GM19193 (cell line): ENCODE measurements around the gene WFDC5.

Experiments used
- POLR2A ChIP-seq: IDR thresholded peaks from 4 replicates; pipeline ENCODE4 v1.6.1; 2011; ENCODE audit not compliant: insufficient read depth, insufficient read length; ENCODE audit errors: extremely low read depth

The WFDC5 gene, protein sequence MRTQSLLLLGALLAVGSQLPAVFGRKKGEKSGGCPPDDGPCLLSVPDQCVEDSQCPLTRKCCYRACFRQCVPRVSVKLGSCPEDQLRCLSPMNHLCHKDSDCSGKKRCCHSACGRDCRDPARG

DNA sequence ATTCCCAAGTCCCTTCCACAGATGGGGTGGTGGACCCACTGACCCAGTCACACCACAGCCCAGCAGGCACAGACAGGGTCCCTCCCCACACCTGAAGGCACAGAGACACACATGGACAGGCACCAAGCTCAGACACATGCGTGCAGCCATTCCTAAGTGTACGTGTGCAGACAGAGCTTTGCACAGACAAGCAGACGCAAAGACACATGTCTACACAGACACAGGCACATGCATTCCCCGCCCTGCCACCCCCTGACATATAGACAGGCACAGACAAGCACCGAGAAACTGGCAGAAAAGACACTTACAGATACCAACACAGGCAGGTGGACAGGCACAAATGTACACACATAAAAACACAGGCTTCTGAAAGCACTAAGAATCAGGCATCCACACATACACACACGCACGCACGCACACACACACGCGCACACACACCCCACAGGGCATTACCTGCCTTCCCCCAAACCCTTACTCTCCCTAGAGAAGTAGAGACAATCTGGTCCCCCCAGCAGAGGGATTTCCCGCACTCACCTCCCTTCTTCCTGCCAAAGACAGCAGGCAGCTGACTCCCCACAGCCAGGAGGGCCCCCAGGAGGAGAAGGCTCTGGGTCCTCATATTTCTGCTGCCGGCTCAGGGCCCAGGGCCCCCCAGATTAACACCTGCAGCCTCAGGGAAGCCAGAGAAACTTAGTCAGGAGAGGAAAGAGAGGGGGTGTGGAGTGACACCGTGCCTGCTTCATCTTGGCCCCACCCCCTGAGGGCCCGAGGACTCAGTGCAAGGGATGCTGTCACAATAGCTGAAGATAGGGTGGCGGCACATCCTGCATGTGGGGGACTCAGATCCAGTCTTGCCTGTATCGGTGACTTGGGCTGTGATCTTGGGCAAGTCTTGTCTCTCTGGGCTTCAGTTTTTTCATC lies at the start of gene WFDC5:
Gene WFDC5 (minus strand): TSS at position 710 of the 921 bp plus-strand sequence. CDS start 91 bp downstream, at position 619.
- no peak for TF ChIP-seq POLR2A

DNA sequence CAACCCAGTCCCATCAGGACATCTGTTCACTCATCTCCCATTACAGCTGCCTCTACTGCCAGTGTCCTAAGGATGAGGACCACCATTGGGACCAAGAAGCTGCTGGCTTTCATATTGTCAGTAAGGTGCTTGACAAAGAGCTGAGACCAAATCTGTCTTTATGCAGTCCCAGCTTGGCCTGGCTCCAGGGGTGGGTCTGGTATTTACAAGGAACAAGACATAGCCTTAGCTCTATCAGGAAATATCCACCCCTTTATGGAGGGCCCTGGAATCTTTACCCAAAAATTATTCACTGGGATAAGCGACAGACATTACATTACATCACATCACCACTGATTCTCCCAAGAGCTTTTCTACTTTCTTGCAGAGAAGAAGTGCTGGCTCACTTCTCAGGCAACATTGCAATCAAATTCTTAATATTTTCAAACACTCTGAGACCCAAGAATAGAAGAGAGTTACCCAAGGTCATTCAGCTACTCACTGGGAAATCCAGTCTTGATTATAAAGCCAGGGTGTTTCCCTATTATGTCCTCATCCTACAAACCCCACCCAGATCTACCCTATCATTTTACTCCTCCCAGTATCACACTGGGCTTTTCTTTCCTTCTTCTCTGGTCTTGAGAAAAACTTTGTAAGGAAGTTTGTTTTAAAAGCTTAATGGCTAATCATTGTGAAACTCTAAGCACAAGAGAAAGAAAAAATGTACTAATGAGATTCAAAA lies 48.3 kb upstream of the WFDC5 start:
- no peak for TF ChIP-seq POLR2A

DNA sequence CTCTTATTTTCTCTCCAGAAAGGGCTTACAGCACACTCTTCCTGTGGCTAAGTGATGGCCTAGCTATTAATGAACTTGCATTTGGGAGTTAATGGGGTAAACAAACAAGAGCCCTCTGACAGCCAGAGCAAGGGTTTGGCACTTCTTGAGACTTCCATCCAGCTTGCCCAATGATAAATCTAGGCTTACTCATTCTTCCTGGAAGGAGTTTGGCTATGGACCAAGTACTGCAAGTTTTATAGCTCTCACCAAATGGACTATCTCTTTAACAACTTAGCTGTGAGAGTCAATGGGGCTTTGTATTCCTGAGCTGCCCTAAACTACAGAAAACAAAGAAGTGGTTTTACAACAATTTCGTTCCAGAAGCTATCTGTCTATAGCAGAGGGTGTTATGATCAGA lies 43.0 kb upstream of the WFDC5 start:
- no peak for TF ChIP-seq POLR2A

DNA sequence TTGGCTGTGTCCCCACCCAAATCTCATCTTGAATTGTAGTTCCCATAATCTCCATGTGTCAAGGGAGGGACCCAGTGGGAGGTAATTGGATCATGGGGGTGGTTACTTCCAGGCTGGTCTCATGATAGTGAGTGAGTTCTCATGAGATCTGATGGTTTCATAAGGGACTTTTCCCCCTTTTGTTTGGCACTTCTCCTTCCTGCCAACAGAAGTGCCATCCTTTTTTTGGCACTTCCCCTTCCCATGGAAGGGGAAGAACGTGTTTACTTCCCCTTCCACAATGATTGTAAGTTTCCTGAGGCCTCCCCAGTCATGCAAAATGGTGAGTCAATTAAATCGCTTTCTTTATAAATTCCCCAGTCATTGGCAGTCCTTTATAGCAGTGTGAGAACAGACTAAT lies 41.7 kb upstream of the WFDC5 start:
- TF ChIP-seq POLR2A = no peak

DNA sequence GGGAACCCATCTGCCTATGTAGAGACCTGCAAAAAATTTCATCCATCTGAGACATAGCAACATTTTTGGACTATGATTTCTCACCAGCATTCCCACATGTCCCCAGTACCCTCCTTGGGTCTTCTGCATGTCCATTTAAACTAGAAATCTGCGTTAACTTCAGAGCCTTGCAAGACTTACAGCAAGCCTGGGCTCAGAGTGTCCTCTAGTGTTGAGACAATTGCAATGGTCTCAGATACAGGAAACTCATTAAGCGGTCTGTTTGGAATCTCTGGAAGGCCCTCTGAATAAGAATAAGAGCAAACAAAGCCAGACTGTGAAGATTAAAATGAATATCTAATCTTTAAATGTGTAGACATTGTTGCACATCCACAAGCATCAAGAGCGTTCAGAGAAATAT lies 39.2 kb upstream of the WFDC5 start:
- no peak for TF ChIP-seq POLR2A

DNA sequence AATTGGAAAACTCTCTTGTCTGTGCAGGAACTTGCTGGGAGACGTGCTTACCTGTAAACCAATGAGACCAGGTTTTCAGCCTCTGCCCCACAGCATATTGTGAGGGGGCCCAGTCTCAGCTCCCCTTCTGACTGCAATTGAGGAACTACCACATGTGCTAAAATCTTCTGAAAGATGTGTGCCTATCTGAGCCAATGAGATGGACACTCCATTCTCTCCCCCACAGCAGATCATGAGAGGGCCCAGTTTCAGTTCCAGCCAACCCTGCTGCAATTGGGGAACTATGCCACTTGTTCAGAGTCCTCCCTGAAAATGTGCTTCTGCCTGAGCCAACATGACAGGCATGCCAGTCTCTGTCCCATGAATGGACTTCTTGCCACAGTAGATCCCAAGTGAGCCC lies 38.8 kb upstream of the WFDC5 start:
- TF ChIP-seq POLR2A = no peak

DNA sequence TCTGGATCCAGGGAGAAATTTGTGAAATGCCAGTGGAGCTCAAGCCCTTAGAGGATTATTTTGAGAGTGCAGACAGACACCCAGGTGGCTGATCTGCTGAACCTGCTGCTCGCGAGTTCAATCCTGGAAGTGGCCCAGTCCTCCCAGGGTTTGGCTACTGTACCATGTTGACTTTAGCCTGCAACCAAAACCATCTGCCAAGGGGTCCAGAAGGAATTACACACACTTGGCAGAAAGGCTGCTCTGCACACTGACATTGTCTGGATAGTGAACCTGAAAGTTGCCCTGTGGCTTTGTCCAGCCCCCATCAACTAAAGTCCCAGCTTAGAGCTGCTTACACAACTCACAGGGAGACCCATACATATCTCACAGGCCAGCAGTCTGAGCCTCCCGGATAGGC lies 38.2 kb upstream of the WFDC5 start:
- TF ChIP-seq POLR2A = no peak

DNA sequence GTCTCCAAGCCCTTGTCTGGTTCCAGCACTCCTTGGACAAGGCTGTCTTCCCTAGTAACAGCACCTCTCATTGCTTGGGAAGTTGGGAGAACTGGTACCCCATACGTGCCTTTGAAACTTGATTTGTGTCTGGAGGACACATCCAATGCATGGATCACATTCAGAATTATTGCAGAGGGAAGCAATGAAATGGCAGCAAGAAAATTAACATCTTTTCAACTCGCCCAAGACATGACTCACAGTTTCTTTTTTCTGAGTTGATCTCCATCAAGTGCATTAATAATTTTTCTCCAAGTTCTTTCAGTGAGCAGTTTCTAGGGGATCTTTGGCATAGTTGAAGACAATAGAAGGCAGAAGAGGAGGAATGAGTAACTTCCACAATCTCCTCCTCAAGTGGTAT lies 37.4 kb upstream of the WFDC5 start:
- TF ChIP-seq POLR2A = no peak

DNA sequence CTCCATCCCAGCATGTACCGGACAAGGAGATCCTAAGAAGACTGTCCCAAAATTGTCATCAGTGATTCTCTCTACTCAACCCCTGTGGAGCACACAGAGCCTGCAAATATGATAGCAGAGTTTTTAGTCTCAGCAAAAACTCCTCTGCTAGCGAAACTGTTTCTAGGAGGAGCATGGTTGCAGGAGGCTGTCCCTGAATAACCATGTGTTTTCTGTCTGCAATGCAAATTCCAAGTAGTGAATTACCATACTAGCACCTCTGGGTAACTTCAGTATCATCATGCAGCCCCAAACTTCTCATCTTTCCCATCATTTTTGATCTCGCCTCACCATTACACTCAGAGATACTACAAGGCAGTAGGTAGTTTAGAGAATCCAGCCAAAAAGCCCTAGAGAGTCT lies 34.1 kb upstream of the WFDC5 start:
- TF ChIP-seq POLR2A = no peak

DNA sequence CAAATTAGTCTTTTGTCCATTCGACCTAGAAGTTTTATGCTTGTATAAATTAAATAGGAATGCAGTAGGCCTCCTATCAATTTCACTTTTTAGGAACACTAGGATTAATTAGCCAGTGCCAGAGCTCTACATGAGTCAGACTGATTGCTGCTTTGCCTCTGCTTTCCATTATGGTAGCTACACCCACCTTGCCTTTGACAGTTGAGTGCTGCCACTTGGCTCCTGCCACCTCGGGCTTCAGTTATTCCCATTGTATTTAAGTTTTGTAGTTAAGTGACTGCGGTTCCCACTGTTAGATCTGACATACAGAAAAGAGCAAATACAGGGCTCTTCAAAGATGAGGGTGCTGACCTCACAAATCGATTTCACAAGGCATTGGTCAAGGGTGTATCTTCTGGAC lies 25.9 kb upstream of the WFDC5 start:
- no peak for TF ChIP-seq POLR2A

DNA sequence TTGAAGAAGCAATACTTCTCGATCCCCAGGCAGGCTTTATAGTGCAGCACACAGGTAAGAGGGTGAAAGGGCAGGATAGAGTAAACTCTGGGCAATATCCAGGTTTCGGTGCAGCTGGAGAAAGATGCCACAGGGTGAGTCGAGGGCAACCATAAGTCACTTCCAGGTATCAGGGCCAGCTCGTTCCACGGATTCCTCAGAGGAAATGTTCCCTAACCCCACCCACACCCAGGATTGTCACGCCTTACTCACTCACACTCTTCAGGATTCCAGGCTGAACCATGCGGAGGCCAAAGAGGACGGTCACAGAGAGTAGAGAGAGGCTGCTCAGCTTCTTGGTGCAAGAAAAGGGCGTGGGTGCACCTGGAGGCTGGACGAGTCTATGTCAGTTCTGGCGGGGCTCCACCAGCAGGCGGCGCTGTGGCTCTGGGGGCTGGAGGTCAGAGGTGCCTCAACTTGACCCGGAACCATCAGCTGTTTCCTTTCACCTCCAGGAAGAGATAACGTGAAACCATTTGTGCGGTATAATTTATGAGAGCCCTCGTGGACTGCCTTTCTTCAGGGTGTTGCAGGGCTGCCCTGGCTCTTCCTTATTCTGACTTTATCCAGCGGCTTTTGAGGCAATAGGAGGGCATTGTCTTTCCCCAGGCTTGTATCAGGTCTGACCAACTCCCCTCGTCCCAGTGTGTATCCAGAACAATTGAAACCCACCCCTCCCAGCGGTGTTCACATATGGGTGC lies 23.8 kb upstream of the WFDC5 start:
- no peak for TF ChIP-seq POLR2A

DNA sequence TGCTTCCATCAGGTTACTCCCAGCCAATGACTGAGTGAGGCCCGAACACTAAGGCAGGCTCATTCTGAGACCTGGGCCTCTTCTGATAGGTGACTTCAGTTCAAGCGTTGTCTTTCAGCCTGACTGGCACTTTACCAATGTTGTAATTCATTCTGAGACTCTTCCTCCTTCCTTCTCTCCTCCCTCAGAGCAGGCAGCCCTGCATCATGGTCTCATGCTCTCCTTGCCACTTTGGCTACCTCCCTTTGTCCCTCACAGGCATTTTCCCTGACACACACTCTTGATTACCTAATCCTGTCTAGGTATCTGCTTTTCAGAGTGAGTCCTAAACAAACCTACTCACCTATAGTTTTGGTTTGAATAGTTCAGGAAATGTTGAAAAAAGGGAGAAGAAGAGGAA lies 21.9 kb upstream of the WFDC5 start:
- no peak for TF ChIP-seq POLR2A

DNA sequence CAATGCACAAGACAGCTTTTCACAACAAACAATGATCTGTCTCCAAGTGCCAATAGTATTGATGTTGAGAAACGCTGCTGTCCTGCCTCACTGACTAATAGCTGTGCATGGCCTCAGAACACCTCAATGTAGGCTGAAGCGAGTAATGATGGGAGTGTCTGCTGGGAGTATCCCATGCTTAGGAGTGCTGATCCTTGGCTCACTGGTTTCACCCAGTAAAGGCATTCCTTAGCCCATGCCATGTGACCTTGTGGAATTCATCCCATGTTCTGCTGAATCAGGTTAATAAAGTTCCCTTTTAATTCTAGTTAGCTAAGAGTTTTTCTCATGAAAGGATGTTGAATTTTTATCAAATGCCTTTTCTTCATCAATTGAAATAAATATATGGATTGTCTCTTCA lies 13.1 kb upstream of the WFDC5 start:
- no peak for TF ChIP-seq POLR2A

DNA sequence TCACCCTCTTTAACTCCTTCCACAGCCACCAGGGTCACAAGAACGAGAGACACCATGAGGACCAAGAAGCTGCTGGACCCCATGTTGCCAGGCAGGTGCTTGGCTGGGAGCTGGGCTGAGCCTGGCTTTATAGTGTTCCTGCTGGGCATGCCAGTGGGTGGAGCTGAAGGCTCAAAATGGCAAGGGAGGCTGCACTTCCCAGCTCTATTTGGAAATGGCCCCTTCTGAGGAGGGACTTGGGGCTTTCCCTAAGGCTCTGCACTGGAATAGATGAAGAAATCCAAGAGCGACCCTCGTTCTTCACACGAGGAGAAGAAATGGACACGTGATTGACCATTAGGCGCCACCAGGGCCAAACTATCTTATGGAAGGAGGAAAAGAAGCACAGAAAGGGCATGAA lies 9.4 kb upstream of the WFDC5 start, which contains the start of gene WFDC12:
Gene WFDC12 (minus strand): TSS at position 101 of the 400 bp plus-strand sequence. CDS start 18 bp downstream, at position 83.
- TF ChIP-seq POLR2A = no peak

DNA sequence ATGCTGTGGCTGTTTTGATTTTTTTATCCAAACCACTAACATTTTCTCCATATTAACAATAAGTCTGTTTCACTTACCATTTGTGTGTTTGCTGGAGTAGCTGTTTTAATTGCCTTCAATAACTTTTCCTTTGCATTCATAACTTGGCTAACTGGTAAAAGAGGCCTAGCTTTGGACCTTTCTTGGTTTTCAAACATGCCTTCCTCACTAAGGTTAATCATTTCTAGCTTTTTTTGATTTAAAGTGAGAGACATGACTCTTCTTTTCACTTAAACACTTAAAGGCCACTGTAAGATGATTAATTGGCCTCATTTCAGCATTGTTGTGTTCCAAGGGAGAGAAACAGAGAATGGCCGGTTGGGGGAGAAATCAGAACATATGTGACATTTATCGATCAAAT lies 6.4 kb upstream of the WFDC5 start:
- TF ChIP-seq POLR2A = no peak

DNA sequence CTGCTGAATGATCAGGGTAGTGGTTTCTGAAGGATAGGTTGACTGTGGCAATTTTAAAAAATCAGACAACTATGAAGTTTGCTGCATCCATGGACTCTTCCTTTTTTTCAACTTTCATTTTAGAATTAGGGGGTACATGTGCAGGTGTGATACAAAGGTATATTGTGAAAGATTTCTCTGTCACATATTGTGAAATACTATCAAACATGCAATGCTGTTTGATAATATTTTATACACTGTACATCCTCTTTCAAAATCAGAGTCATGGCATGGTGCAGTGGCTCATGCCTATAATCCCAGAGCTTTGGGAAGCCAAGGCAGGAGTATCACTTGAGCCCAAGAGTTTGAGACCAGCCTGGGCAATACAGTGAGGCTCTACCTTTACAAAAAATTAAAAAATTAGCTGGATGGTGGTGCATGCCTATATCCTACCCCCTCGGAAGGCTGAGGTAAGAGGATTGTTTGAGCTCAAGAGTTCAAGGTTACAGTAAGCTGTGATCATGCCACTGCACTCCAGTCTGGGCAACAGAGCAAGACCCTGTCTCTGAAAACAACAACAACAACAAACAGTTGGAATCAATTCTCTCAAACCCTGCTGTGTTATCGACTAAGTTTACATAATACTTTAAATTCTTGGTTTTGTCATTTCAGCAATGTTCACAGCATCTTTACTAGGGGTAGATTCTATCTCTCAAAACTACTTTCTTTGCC lies 4.7 kb upstream of the WFDC5 start:
- TF ChIP-seq POLR2A = no peak
